Measurements from ENCODE around the gene CERS6. TPM values are rescaled to one million over a fixed set of nuclear protein-coding genes. Genes with fewer than 3 reads are reported as not detected.
"Not testable (repeated sequence)": the region's sequence is repeated elsewhere in the genome, so short reads cannot be mapped to it uniquely, and the experiment has no call there.

Gene CERS6
- total and polyA plus RNA-seq, 10 donors, result 2.5 to 22.3 (median 12.8) TPM

DNA sequence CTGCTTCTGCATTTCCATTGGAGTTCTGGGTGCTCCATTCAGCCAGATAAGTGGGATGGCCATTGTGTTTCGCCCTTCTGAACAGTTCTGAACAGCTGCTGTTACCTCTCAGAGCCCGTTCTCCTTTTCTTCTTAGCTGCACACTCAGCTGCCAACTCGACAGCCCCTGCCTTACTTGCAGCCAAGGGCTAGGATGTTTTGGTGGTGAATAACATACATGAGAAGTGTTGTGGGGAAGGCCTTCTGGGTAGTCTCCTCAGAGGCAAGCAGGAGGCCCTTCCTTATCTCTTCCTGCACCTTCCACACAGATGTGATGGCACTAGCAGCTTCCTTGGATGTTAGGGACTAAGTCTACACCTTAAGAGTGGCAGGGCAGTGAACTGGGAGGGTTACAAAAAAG, 207.9 kb downstream of the CERS6 start:
- H3K27ac ChIP-seq, result no peak overlapping the region
- no peak overlapping the region for H3K4me3 ChIP-seq
- no peak for DNase-seq
- WGBS, 5 donors, result 72 to 88% (median 84%) methylated on average over 3 of the region's 3 CpGs
- intact Hi-C loops (cut with DNase I; ENCODE audit: low total_unique reads), result no loop called here
- H3K4me1 ChIP-seq, result no peaks in the 10 kb centered on the region
- no peaks in the 10 kb centered on the region for H3K27me3 ChIP-seq (replicated peaks in 1 of 7)
- TF ChIP-seq POLR2A (IDR thresholded peaks at IDR 0.05) (no peak), POLR2AphosphoS5 (IDR thresholded peaks at IDR 0.05) (no peak)
- TF ChIP-seq, protein P1, sequence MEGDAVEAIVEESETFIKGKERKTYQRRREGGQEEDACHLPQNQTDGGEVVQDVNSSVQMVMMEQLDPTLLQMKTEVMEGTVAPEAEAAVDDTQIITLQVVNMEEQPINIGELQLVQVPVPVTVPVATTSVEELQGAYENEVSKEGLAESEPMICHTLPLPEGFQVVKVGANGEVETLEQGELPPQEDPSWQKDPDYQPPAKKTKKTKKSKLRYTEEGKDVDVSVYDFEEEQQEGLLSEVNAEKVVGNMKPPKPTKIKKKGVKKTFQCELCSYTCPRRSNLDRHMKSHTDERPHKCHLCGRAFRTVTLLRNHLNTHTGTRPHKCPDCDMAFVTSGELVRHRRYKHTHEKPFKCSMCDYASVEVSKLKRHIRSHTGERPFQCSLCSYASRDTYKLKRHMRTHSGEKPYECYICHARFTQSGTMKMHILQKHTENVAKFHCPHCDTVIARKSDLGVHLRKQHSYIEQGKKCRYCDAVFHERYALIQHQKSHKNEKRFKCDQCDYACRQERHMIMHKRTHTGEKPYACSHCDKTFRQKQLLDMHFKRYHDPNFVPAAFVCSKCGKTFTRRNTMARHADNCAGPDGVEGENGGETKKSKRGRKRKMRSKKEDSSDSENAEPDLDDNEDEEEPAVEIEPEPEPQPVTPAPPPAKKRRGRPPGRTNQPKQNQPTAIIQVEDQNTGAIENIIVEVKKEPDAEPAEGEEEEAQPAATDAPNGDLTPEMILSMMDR (IDR thresholded peaks at IDR 0.05 in 8 of 11, conservative IDR thresholded peaks at IDR 0.05 in 3 of 11), result no peak
- H3K36me3 ChIP-seq, result no peaks in the 10 kb centered on the region
- H3K9me3 ChIP-seq, result no peaks in the 10 kb centered on the region

DNA sequence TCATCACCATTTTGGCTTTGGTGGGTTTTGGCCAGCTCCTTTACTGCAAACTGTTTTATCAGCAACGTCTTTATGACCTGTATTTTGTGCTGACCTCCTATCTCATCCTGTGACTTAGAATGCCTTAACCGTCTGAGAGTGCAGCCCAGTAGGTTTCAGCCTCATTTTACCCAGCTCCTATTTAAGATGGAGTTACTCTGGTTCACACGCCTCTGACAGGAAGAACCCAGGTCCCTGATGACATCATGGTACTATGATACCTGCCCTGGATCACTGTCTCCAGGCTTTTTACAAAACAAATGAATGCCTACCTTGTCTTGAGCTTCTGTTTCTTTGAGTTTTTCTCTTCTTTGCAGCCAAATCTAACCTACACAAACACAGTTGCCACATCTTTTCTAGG, 208.6 kb downstream of the CERS6 start:
- H3K4me1 ChIP-seq; H3K27ac ChIP-seq; H3K36me3 ChIP-seq; intact Hi-C loops (cut with DNase I; ENCODE audit: low total_unique reads); H3K9me3 ChIP-seq; DNase-seq; H3K27me3 ChIP-seq (replicated peaks in 1 of 7); H3K4me3 ChIP-seq: not testable (repeated sequence)
- WGBS, 5 donors, result 75 to 88% (median 82%) methylated on average over 3 of the region's 3 CpGs

DNA sequence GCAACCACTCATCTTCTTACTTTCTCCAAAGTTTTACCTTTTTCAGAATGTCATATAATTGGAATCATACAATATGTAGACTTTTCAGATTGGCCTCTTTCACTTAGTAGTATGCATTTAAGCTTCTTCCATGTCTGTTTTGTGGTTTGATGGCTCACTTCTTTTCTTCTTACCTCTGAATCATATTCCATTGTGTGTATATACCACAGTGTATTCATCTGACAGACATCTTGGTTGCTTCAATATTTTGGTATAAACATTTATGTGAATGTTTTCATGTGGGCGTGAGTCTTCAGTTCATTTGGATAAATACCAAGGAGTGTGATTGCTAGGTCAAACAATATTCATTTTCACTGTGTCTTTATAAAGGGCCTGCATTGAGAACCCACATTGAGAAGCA, 210.3 kb downstream of the CERS6 start:
- Histone ChIP-seq H3K4me3 (no peak overlapping the region), H3K9me3 (no peaks in the 10 kb centered on the region), H3K4me1 (no peaks in the 10 kb centered on the region), H3K27ac (no peak overlapping the region), H3K36me3 (no peaks in the 10 kb centered on the region), H3K27me3 (replicated peaks in 1 of 7) (no peaks in the 10 kb centered on the region)
- 83 to 92% (median 87%) methylated on average over 1 of the region's 1 CpG for WGBS, 5 donors
- no peak for DNase-seq
- no peak for TF ChIP-seq POLR2A (IDR thresholded peaks at IDR 0.05)
- TF ChIP-seq, protein P1 (IDR thresholded peaks at IDR 0.05 in 8 of 11, conservative IDR thresholded peaks at IDR 0.05 in 3 of 11), result no peak
- TF ChIP-seq POLR2AphosphoS5 (IDR thresholded peaks at IDR 0.05), result no peak
- intact Hi-C loops (cut with DNase I; ENCODE audit: low total_unique reads), result no loop called here

DNA sequence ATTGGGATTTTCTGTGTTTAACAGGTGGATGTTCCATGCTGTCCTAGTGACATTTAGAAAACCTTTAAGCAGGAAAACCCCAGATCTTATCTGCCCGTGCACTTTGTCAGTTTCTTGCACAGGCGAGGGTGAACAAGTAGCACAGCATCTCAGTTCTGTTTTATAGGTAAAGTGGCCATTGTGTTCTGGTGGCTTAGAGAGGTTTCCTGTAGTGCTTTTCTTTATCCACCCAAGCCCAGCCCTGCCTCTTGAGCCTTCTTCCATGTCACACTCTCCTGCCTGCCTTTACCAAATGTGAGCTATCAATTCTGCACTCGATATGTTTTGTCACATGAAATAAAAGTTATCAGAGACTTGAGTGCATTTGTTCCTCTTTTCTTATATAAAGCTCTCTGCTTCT, 211.1 kb downstream of the CERS6 start:
- H3K27ac ChIP-seq, result no peak overlapping the region
- intact Hi-C loops (cut with DNase I; ENCODE audit: low total_unique reads), result no loop called here
- no peaks in the 10 kb centered on the region for H3K36me3 ChIP-seq
- H3K4me1 ChIP-seq, result no peaks in the 10 kb centered on the region
- no peak for DNase-seq
- TF ChIP-seq POLR2A (IDR thresholded peaks at IDR 0.05) (no peak), POLR2AphosphoS5 (IDR thresholded peaks at IDR 0.05) (no peak)
- TF ChIP-seq, protein P1 (IDR thresholded peaks at IDR 0.05 in 8 of 11, conservative IDR thresholded peaks at IDR 0.05 in 3 of 11), result no peak
- WGBS, 5 donors, result 46 to 69% (median 57%) methylated on average over 3 of the region's 3 CpGs
- no peaks in the 10 kb centered on the region for H3K27me3 ChIP-seq (replicated peaks in 1 of 7)
- no peaks in the 10 kb centered on the region for H3K9me3 ChIP-seq
- no peak overlapping the region for H3K4me3 ChIP-seq

DNA sequence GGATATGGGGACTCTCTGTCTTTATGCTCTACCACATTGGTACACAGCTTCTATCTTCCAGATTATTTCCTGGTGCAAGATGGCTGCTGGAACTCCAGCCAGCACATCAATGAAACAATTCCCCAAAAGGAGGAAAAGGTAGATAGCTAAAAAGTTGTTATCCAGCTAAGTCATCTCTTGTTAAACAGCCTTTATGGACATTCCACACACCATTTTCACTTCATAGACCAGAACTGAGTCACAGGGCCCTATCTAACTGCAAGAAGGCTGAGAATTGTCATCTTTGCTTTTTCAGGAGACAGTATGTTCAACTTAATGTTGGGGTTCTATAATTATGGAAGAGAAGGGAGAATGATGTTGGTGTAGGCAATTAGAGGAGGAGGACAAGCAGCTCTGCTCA, 213.1 kb downstream of the CERS6 start:
- H3K27me3 ChIP-seq (replicated peaks in 1 of 7), result no peaks in the 10 kb centered on the region
- DNase-seq, result no peak
- no peaks in the 10 kb centered on the region for H3K36me3 ChIP-seq
- no peaks in the 10 kb centered on the region for H3K4me1 ChIP-seq
- H3K27ac ChIP-seq, result no peak overlapping the region
- H3K4me3 ChIP-seq, result no peak overlapping the region
- no peaks in the 10 kb centered on the region for H3K9me3 ChIP-seq
- intact Hi-C loops (cut with DNase I; ENCODE audit: low total_unique reads), result no loop called here
- TF ChIP-seq POLR2AphosphoS5 (IDR thresholded peaks at IDR 0.05) (no peak), POLR2A (IDR thresholded peaks at IDR 0.05) (no peak)
- TF ChIP-seq, protein P1 (IDR thresholded peaks at IDR 0.05 in 8 of 11, conservative IDR thresholded peaks at IDR 0.05 in 3 of 11), result no peak

All from spleen (tissue), 11 donors.